Panc1 (cell line): ENCODE results near the gene EP400.

Experiments used
- POLR2AphosphoS5 ChIP-seq: IDR thresholded peaks from 2 replicates; pipeline ENCODE4 v1.6.1; 2012; ENCODE audit warnings: mild to moderate bottlenecking, low read depth, low read length, moderate library complexity
- SIN3A ChIP-seq: IDR thresholded peaks from 2 replicates; pipeline ENCODE4 v1.6.1; 2012; ENCODE audit warnings: low read depth, mild to moderate bottlenecking, low read length, moderate library complexity, borderline replicate concordance; ENCODE audit not compliant: insufficient read depth
- TCF7L2 ChIP-seq: IDR thresholded peaks from 2 replicates; pipeline ENCODE4 v1.6.1; 2011; ENCODE audit warnings: mild to moderate bottlenecking, low read depth, low read length, inconsistent platforms
- TF ChIP-seq, protein P1 (sequence below): fragments of 450-650 bp; IDR thresholded peaks from 2 replicates; pipeline ENCODE4 v1.5.1; 2017; ENCODE audit warnings: mild to moderate bottlenecking
- TF ChIP-seq, protein P2 (sequence below), 2 experiments: IDR thresholded peaks; 2 replicates each; pipeline ENCODE4 v1.6.1; 2011 to 2012; ENCODE audit warnings: low read depth in 2 of 2, control low read depth in 1 of 2, low read length in 1 of 2, mild to moderate bottlenecking in 1 of 2, moderate library complexity in 1 of 2; ENCODE audit not compliant: insufficient read depth in 1 of 2

DNA sequence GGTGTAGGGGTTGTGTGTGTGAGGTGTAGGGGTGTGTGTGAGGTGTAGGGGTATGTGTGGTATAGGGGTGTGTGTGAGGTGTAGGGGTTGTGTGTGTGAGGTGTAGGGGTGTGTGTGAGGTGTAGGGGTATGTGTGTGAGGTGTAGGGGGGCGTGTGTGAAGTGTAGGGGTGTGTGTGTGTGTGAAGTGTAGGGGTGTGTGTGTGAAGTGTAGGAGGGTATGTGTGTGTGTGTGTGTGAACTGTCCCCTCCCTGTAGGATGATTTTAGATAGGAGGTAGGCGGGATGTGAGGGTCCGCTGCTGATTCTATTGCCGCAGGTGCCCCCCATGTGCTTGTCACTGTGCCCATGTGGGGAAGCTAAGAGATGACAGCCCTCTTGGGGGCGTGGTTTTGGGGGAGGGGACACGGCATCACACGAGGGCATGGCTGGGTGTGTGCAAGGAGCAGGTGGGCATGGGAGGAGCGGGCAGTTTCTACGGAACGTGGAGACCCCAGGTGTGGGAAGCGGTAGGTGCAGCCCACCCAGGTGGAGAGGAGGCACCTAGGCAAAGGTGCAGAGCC lies 105.9 kb downstream of the EP400 start:
- TF ChIP-seq, protein P1, sequence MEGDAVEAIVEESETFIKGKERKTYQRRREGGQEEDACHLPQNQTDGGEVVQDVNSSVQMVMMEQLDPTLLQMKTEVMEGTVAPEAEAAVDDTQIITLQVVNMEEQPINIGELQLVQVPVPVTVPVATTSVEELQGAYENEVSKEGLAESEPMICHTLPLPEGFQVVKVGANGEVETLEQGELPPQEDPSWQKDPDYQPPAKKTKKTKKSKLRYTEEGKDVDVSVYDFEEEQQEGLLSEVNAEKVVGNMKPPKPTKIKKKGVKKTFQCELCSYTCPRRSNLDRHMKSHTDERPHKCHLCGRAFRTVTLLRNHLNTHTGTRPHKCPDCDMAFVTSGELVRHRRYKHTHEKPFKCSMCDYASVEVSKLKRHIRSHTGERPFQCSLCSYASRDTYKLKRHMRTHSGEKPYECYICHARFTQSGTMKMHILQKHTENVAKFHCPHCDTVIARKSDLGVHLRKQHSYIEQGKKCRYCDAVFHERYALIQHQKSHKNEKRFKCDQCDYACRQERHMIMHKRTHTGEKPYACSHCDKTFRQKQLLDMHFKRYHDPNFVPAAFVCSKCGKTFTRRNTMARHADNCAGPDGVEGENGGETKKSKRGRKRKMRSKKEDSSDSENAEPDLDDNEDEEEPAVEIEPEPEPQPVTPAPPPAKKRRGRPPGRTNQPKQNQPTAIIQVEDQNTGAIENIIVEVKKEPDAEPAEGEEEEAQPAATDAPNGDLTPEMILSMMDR: no peak
- TF ChIP-seq, protein P2, sequence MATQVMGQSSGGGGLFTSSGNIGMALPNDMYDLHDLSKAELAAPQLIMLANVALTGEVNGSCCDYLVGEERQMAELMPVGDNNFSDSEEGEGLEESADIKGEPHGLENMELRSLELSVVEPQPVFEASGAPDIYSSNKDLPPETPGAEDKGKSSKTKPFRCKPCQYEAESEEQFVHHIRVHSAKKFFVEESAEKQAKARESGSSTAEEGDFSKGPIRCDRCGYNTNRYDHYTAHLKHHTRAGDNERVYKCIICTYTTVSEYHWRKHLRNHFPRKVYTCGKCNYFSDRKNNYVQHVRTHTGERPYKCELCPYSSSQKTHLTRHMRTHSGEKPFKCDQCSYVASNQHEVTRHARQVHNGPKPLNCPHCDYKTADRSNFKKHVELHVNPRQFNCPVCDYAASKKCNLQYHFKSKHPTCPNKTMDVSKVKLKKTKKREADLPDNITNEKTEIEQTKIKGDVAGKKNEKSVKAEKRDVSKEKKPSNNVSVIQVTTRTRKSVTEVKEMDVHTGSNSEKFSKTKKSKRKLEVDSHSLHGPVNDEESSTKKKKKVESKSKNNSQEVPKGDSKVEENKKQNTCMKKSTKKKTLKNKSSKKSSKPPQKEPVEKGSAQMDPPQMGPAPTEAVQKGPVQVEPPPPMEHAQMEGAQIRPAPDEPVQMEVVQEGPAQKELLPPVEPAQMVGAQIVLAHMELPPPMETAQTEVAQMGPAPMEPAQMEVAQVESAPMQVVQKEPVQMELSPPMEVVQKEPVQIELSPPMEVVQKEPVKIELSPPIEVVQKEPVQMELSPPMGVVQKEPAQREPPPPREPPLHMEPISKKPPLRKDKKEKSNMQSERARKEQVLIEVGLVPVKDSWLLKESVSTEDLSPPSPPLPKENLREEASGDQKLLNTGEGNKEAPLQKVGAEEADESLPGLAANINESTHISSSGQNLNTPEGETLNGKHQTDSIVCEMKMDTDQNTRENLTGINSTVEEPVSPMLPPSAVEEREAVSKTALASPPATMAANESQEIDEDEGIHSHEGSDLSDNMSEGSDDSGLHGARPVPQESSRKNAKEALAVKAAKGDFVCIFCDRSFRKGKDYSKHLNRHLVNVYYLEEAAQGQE (IDR thresholded peaks at IDR 0.05; ENCODE audit: insufficient read depth in 1 of 2, low read depth in 2 of 2, low read length in 1 of 2): no peak
- TF ChIP-seq POLR2AphosphoS5 (no peak), SIN3A (no peak), TCF7L2 (no peak)
